HL-60 (cell line): ENCODE measurements around the gene TM7SF2.
A peak's percentile ranks its signal among the peaks of the same experiment; 100 is the strongest.

Experiments used
- DNase-seq, 2 experiments: peaks; one replicate each; pipeline ENCODE4 v3.0.0-alpha.2; 2010 to 2020; ENCODE audit warnings: low read depth in 1 of 2, low spot score in 1 of 2
- H3K27ac ChIP-seq: fragments of 250-450 bp; sonication (Bioruptor Pico); replicated peaks from 2 replicates; pipeline ENCODE4 v1.5.1; 2020; ENCODE audit warnings: mild to moderate bottlenecking, moderate library complexity
- H3K27me3 ChIP-seq: fragments of 250-450 bp; sonication (Bioruptor Pico); 2 replicates; pipeline ENCODE4 v1.5.1; 2021; ENCODE audit warnings: mild to moderate bottlenecking, moderate library complexity; ENCODE audit not compliant: insufficient read depth, poor library complexity, severe bottlenecking
- H3K4me3 ChIP-seq: replicated peaks from 2 replicates; pipeline ENCODE4 v1.5.1; 2011; ENCODE audit warnings: mild to moderate bottlenecking, control low read depth, low read length; ENCODE audit not compliant: insufficient read depth
- CTCF ChIP-seq: IDR thresholded peaks from one replicate; pipeline ENCODE4 v1.5.1; 2011; ENCODE audit warnings: low read length, control low read depth, inconsistent platforms; ENCODE audit not compliant: insufficient read depth
- GABPA ChIP-seq: IDR thresholded peaks from 2 replicates; pipeline ENCODE4 v1.6.1; 2012; ENCODE audit warnings: low read depth
- POLR2AphosphoS5 ChIP-seq: IDR thresholded peaks from 2 replicates; pipeline ENCODE4 v1.6.1; 2012; ENCODE audit warnings: low read depth
- SPI1 ChIP-seq: IDR thresholded peaks from 2 replicates; pipeline ENCODE4 v1.6.1; 2012; ENCODE audit warnings: low read depth, mild to moderate bottlenecking, borderline replicate concordance
- TF ChIP-seq, protein P1 (sequence below): IDR thresholded peaks from 2 replicates; pipeline ENCODE4 v1.6.1; 2012; ENCODE audit warnings: low read depth; ENCODE audit not compliant: insufficient replicate concordance

TM7SF2 gene

DNA sequence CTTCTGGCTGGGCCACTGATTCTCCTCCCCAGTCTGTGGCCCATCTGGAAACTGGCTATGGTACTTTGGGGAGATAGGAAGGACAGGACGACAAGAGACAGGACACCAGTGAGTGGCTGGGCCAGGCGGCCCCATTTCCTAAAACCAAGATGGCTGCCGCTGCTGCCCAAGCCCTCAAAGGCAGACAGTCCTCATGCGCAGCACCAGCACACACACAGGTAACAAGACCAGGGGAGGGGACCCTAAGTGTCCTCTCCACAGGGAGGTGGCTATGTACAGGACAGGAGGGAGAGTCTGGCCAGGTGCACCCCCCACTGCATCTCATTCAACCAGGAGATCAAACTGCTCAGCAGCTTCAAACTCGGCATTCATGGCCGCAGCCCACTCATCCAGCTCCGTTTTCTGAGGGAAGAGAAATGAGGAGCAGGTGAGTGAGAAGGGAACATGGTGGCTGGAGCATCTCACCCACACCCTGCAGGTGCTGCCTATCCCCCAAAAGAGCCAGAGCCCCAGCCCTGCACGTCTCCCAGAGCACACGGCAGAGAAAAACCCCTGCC lies 32.8 kb upstream of the TM7SF2 start:
- H3K4me3 ChIP-seq: no peak overlapping the region
- no peak overlapping the region for H3K27ac ChIP-seq
- TF ChIP-seq POLR2AphosphoS5 (no peak), GABPA (no peak)
- TF ChIP-seq, protein P1, sequence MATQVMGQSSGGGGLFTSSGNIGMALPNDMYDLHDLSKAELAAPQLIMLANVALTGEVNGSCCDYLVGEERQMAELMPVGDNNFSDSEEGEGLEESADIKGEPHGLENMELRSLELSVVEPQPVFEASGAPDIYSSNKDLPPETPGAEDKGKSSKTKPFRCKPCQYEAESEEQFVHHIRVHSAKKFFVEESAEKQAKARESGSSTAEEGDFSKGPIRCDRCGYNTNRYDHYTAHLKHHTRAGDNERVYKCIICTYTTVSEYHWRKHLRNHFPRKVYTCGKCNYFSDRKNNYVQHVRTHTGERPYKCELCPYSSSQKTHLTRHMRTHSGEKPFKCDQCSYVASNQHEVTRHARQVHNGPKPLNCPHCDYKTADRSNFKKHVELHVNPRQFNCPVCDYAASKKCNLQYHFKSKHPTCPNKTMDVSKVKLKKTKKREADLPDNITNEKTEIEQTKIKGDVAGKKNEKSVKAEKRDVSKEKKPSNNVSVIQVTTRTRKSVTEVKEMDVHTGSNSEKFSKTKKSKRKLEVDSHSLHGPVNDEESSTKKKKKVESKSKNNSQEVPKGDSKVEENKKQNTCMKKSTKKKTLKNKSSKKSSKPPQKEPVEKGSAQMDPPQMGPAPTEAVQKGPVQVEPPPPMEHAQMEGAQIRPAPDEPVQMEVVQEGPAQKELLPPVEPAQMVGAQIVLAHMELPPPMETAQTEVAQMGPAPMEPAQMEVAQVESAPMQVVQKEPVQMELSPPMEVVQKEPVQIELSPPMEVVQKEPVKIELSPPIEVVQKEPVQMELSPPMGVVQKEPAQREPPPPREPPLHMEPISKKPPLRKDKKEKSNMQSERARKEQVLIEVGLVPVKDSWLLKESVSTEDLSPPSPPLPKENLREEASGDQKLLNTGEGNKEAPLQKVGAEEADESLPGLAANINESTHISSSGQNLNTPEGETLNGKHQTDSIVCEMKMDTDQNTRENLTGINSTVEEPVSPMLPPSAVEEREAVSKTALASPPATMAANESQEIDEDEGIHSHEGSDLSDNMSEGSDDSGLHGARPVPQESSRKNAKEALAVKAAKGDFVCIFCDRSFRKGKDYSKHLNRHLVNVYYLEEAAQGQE: no peak
- no peak for DNase-seq
- no peaks in the 10 kb centered on the region for H3K27me3 ChIP-seq

DNA sequence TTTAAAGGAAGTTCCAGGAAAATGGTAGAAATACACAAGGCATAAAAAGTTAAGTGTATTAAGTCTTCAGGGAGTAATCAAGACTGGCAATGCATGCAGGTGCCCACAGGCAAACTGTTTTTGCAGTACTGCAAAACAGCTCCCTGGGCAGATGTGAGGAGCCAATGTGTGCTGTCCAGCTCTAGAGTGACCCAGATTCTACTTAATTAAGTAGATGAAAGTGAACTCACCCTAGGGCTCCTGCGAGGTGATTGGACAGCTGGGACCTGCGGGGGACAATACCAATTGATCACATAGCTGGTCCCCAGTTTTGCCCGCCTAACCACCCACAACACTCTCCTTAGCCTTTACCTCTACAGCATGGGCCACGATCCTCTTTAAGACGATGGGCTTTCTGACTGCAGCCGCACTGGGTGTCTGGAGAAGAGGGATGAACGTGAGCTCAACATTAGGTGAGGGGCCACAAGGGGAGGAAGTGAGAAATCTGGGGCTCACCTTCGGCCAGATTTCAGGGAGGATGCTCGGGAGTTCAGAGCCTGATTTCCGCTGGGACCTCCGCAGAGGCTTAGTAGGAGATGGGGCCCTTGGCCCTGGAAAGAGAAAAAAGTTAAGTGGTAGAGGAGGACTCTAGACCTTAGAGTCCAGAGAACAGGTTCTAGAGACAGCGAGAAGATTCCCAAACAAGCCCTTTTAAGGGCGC lies 28.4 kb upstream of the TM7SF2 start:
- H3K27ac ChIP-seq: peak overlapping the region; percentile 97
- TF ChIP-seq GABPA (no peak), POLR2AphosphoS5 (no peak)
- TF ChIP-seq, protein P1: peak; percentile 36
- H3K27me3 ChIP-seq: no peaks in the 10 kb centered on the region
- peak overlapping the region; percentile 90 for H3K4me3 ChIP-seq
- DNase-seq: no peak

GRCh38 chr11:65083834-65084597 lies 27.7 kb upstream of the TM7SF2 start, which contains the start of the genes CDCA5 and ZFPL1:
Gene CDCA5, minus strand, starts transcription at chr11:65084040. Its CDS starts 62 bp downstream, at chr11:65083978.
Gene ZFPL1, plus strand, starts transcription at chr11:65084222. Its CDS starts 477 bp downstream, at chr11:65084699.
- H3K27me3 ChIP-seq: no peaks in the 10 kb centered on the region
- H3K27ac ChIP-seq: peak within 1 kb of the TSS; percentile 97
- peak within 1 kb of the TSS; percentile 90 for H3K4me3 ChIP-seq
- DNase-seq: peak; percentile 95
- TF ChIP-seq CTCF (no peak), GABPA (peak; percentile 93), SPI1 (peak; percentile 66; the same call in 1 of the 2 replicates), POLR2AphosphoS5 (peak; percentile 89)
- TF ChIP-seq, protein P1: no peak
